ENCODE measurements around the gene SLC9A8. TPM values are rescaled to one million over a fixed set of nuclear protein-coding genes. Genes with fewer than 3 reads are reported as not detected.

SLC9A8 gene
- polyA plus RNA-seq, 2 of the 4 experiments (the other 2 are of a cell fraction): 5.0 to 7.9 TPM

DNA sequence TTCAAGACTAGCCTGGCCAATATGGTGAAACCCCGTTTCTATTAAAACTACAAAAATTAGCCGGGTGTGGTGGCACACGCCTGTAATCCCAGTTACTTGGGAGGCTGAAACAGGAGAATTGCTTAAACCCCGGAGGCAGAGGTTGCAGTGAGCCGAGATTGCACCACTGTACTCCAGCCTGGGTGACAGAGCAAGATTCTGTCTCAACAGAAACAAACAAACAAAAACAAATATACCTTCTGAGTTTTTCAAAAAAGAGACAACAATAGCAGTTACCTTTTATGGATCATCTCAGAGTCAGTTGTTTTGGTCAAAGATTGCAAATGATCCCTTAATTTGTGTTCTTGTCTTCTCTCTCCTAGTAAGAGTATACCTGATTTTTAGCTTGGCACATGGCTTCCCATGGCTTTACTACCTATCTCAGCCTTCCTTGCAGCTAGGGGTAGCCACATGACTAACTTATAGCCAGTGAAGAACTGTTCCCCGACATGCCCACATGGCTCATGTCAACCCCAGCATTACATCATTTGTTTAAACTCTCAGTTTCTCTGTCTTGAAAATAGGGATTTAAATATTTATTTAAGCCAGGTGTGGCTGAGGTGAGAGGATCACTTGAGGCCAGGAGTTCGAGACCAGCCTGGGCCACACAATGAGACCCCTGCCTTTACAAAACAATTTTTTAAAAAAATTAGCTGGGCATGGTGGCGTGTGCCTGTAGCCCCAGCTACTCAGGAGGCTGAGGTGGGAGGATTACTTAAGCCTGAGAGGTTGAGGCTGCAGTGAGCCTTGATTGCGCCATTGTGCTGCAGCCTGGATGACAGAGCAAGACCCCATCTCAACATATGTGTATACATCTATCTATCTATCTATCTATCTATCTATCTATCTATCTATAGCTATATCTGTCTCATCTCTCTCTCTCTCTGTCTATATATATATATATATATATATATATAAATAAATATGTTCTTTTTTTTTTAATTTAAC is 25.0 kb upstream of the SLC9A8 start:
- FAIRE-seq: no peak

DNA sequence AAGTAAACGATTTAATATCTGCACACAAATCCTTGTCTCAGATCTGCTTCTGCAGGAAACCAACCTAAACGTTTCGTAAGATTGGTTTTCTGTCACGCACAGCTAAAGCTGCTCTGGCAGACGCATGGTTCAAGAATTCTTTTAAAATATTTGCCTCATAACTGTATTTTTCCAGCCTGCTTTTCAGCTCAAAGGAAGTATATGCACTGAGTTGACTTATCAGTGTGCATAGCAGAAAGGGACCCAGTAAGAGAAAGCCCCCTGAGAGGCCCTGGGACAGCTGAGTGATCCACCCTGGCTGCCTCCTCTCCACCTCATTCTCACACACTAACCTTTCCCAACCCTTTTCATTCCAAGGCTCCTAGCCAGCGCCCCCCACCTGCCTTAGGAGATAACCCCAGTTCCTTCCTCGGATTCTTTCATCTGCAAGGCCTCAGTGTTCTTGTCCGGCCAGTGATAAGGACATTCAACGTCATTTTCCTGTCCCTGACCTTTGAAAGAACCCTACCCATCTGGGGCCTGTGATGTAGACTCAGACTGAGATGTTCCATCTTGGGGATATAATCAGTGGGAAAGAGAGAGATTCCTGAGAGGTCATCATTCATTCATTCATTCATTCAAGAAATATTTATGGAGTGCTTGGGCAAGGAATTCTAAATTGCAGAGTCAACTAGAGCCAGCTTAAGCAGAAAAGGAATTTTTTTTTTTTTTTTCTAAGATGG is 22.4 kb upstream of the SLC9A8 start:
- H3K4me2 ChIP-seq: peak overlapping the region; percentile 52
- ATAC-seq (peak; percentile 80 to 82), DNase-seq (ENCODE audit: low read depth in 1 of 2, low spot score in 1 of 2) (peak in 1 of 2 experiments; percentile 89), FAIRE-seq (no peak)
- TF ChIP-seq ESRRA (IDR thresholded peaks at IDR 0.05; ENCODE audit: borderline replicate concordance, low read length) (0 out of 2 replicates have a peak, but pooled peaks have one; percentile 43), HOXB5 (CRISPR knock-in tag; IDR thresholded peaks at IDR 0.05) (no peak), FOXS1 (CRISPR knock-in tag; IDR thresholded peaks at IDR 0.05) (no peak), RFX5 (IDR thresholded peaks at IDR 0.05) (no peak), FOSL2 (IDR thresholded peaks at IDR 0.05) (no peak), FOSL2 (CRISPR knock-in tag; IDR thresholded peaks at IDR 0.05) (peak; percentile 2; the same call in 1 of the 2 replicates), CEBPB (IDR thresholded peaks at IDR 0.05) (peak in 1 of 2 experiments; percentile 49; a peak in 1 of 4 replicates), JUN (IDR thresholded peaks at IDR 0.05) (peak in 1 of 2 experiments; percentile 68; a peak in 2 of 5 replicates), HDAC2 (IDR thresholded peaks at IDR 0.05) (no peak), MAFK (IDR thresholded peaks at IDR 0.05; ENCODE audit: partially characterized antibody) (peak; percentile 19), RARB (CRISPR knock-in tag; IDR thresholded peaks at IDR 0.05) (peak; percentile 84), EP300 (IDR thresholded peaks at IDR 0.05) (peak; percentile 15 to 87; a peak in 3 of 5 replicates), SMC3 (IDR thresholded peaks at IDR 0.05) (no peak), GATA3 (IDR thresholded peaks at IDR 0.05; ENCODE audit: borderline replicate concordance) (peak; percentile 74), NFE2L2 (conservative IDR thresholded peaks at IDR 0.05; ENCODE audit: low read length) (no peak)
- TF ChIP-seq, protein P1, sequence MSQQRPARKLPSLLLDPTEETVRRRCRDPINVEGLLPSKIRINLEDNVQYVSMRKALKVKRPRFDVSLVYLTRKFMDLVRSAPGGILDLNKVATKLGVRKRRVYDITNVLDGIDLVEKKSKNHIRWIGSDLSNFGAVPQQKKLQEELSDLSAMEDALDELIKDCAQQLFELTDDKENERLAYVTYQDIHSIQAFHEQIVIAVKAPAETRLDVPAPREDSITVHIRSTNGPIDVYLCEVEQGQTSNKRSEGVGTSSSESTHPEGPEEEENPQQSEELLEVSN (IDR thresholded peaks at IDR 0.05; ENCODE audit: borderline replicate concordance, low read depth): no peak
- TF ChIP-seq, protein P2, sequence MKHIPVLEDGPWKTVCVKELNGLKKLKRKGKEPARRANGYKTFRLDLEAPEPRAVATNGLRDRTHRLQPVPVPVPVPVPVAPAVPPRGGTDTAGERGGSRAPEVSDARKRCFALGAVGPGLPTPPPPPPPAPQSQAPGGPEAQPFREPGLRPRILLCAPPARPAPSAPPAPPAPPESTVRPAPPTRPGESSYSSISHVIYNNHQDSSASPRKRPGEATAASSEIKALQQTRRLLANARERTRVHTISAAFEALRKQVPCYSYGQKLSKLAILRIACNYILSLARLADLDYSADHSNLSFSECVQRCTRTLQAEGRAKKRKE (CRISPR knock-in tag; IDR thresholded peaks at IDR 0.05; ENCODE audit: low read depth): no peak
- ChIA-PET CTCF (interaction anchor here (0.7 to 1.8 kb wide), 10 partner anchors 9 to 180 kb away, joined by 3 to 6 read pairs (median 4); no protein-coding TSS in a partner anchor), POLR2A (interaction anchor here (0.6 to 2.0 kb wide), 12 partner anchors 15 to 180 kb away, joined by 3 to 16 read pairs (median 4); partner anchors contain the start of genes B4GALT5 and SLC9A8)
- WGBS (ENCODE audit: missing lambda C conversion rate): 40% methylated on average over 9 of the region's 9 CpGs
- no peaks in the 10 kb centered on the region for H3K9me3 ChIP-seq
- H3K4me1 ChIP-seq: peaks cover 59% of the 10 kb centered on the region
- peak overlapping the region; percentile 81 to 84 for H3K27ac ChIP-seq
- H3K4me3 ChIP-seq: no peak overlapping the region

More for the DNA sequence above, 25.0 kb upstream of the SLC9A8 start:
- POLR2A ChIA-PET: no interaction called here
- Histone ChIP-seq H3K27ac (peak overlapping the region; percentile 81 to 84), H3K9me3 (no peaks in the 10 kb centered on the region), H3K4me2 (no peak overlapping the region), H3K4me3 (no peak overlapping the region), H3K4me1 (peaks cover 47% of the 10 kb centered on the region)
- ATAC-seq (no peak), DNase-seq (ENCODE audit: low read depth in 1 of 2, low spot score in 1 of 2) (no peak)
- CTCF ChIA-PET: interaction anchor here (1.0 to 4.0 kb wide), 4 partner anchors 11 to 175 kb away, joined by 3 to 28 read pairs (median 8); no protein-coding TSS in a partner anchor
- 89% methylated on average over 9 of the region's 9 CpGs for WGBS (ENCODE audit: missing lambda C conversion rate)
- TF ChIP-seq MYC (IDR thresholded peaks at IDR 0.05; ENCODE audit: borderline replicate concordance, low read length): no peak
- TF ChIP-seq, protein P3, sequence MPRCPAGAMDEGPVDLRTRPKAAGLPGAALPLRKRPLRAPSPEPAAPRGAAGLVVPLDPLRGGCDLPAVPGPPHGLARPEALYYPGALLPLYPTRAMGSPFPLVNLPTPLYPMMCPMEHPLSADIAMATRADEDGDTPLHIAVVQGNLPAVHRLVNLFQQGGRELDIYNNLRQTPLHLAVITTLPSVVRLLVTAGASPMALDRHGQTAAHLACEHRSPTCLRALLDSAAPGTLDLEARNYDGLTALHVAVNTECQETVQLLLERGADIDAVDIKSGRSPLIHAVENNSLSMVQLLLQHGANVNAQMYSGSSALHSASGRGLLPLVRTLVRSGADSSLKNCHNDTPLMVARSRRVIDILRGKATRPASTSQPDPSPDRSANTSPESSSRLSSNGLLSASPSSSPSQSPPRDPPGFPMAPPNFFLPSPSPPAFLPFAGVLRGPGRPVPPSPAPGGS (IDR thresholded peaks at IDR 0.05): no peak
- no peak for TF ChIP-seq EP300 (IDR thresholded peaks at IDR 0.05)
- TF ChIP-seq CHD4 (IDR thresholded peaks at IDR 0.05; ENCODE audit: borderline replicate concordance): no peak
- no peak for TF ChIP-seq JUN (IDR thresholded peaks at IDR 0.05)
- TF ChIP-seq CEBPB (IDR thresholded peaks at IDR 0.05): peak in 1 of 2 experiments; percentile 37; a peak in 1 of 4 replicates
